Type B pancreatic cell (in vitro differentiated cells): Measurements from ENCODE around the gene SIX1. TPM values are rescaled to one million over a fixed set of nuclear protein-coding genes. Genes with fewer than 3 reads are reported as not detected.

Source experiments
- DNase-seq: peaks from one replicate; pipeline ENCODE4 v3.0.0; 2021; ENCODE audit warnings: mixed read lengths; ENCODE audit not compliant: unreplicated experiment; ENCODE audit errors: extremely low spot score
- H3K27ac Mint-ChIP-seq: 2 replicates; pipeline ENCODE4 v1.8.0; 2021; ENCODE audit warnings: mild to moderate bottlenecking, mixed read lengths
- H3K27me3 Mint-ChIP-seq: 2 replicates; pipeline ENCODE4 v1.8.0; 2021; ENCODE audit warnings: mixed read lengths
- H3K36me3 Mint-ChIP-seq: 2 replicates; pipeline ENCODE4 v1.8.0; 2021; ENCODE audit warnings: mixed read lengths
- H3K4me1 Mint-ChIP-seq: one replicate; pipeline ENCODE4 v1.8.0; 2021; ENCODE audit warnings: mixed read lengths; ENCODE audit not compliant: unreplicated experiment
- H3K4me3 Mint-ChIP-seq: 2 replicates; pipeline ENCODE4 v1.8.0; 2021; ENCODE audit warnings: mild to moderate bottlenecking, mixed read lengths
- H3K9me3 Mint-ChIP-seq: 2 replicates; pipeline ENCODE4 v1.8.0; 2021; ENCODE audit warnings: mixed read lengths
- CTCF ChIP-seq: fragments of 200-600 bp; sonication (generic); conservative IDR thresholded peaks from 2 replicates; pipeline ENCODE4 v1.5.0; 2021; ENCODE audit warnings: antibody characterized with exemption, mild to moderate bottlenecking
- total RNA-seq: library from RNA; stranded (reverse); gene quantifications from 2 replicates; pipeline ENCODE4 v1.2.1, GENCODE V29; 2021; ENCODE audit warnings: low replicate concordance

The SIX1 gene
- total RNA-seq, 1 donor from 2014 or later = 32.6 TPM

DNA sequence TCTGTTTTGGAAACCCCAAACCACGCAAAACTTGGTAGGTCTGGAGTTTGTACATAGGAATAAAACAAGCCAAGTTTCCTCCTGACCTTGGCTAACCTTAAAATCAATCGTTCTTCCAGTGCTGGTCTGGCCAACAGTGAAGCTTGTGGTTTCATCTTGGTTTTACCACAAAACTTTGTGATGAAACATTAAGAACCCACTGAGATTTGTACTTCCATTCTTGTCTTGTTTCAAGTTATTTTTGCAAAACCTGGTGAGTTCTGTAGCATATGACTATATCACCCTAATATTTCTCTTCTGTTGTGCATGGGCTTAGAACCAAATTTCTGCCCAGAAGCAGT lies 26.4 kb downstream of the SIX1 start:
- no peak for DNase-seq
- H3K27me3 Mint-ChIP-seq = peaks cover 10% of the 10 kb centered on the region
- no peak overlapping the region for H3K4me3 Mint-ChIP-seq
- H3K9me3 Mint-ChIP-seq = no peaks in the 10 kb centered on the region
- peaks cover 4% of the 10 kb centered on the region for H3K36me3 Mint-ChIP-seq
- TF ChIP-seq CTCF = no peak
- H3K4me1 Mint-ChIP-seq = peaks cover 24% of the 10 kb centered on the region
- no peak overlapping the region for H3K27ac Mint-ChIP-seq

- TF ChIP-seq CTCF = no peak
- Mint-ChIP-seq H3K4me1 (peaks cover 26% of the 10 kb centered on the region), H3K36me3 (peaks cover 4% of the 10 kb centered on the region), H3K27ac (no peak overlapping the region), H3K4me3 (no peak overlapping the region), H3K27me3 (peaks cover 10% of the 10 kb centered on the region), H3K9me3 (no peaks in the 10 kb centered on the region)
- no peak for DNase-seq
These were observed 26.9 kb downstream of the SIX1 start for GRCh38 chr14:60622210-60622916.

DNA sequence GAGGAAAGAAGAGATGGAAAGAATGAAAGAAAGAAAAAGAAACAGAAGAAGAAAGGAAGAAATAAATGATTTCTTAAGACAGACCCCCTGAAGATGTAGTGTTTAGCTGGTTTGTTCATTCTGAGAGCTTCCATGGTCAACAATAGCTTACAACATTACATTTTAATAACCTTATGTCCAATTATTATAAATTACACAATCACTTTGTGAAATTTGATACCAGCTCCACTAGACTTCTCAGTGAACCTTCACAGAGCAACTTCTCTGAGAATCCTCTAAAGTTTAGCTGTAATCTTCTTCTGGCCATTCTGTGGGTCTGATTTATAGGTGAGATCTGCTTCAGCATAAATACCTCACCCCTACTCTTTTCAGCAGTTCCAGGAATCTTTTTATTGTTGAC lies 27.9 kb downstream of the SIX1 start:
- peaks cover 10% of the 10 kb centered on the region for H3K27me3 Mint-ChIP-seq
- no peak for DNase-seq
- TF ChIP-seq CTCF = no peak
- H3K36me3 Mint-ChIP-seq = peaks cover 4% of the 10 kb centered on the region
- H3K4me1 Mint-ChIP-seq = peaks cover 34% of the 10 kb centered on the region
- H3K27ac Mint-ChIP-seq = no peak overlapping the region
- H3K4me3 Mint-ChIP-seq = no peak overlapping the region
- no peaks in the 10 kb centered on the region for H3K9me3 Mint-ChIP-seq

DNA sequence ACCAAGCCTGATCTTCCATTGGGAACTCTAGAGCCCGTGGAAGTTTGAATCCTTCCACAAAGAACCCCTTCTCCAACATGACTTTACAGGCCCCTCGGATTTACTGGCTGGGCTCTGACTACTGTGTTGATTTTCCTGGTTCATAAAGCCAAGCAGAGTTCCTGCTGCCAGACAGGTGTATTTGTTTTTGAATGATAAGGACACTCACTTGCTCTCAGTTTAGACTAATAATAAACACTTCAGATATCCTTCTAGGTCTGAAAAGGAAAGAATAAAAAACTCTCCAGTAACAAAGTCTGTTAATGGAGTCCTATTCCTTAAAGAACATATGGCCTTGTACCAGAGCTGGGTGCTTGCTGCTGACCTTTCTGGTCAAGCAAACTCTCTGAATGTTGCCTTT lies 31.0 kb downstream of the SIX1 start:
- Mint-ChIP-seq H3K4me3 (no peak overlapping the region), H3K27me3 (peaks cover 3% of the 10 kb centered on the region), H3K36me3 (peaks cover 4% of the 10 kb centered on the region), H3K9me3 (no peaks in the 10 kb centered on the region), H3K27ac (no peak overlapping the region), H3K4me1 (peaks cover 30% of the 10 kb centered on the region)
- no peak for DNase-seq
- no peak for TF ChIP-seq CTCF

DNA sequence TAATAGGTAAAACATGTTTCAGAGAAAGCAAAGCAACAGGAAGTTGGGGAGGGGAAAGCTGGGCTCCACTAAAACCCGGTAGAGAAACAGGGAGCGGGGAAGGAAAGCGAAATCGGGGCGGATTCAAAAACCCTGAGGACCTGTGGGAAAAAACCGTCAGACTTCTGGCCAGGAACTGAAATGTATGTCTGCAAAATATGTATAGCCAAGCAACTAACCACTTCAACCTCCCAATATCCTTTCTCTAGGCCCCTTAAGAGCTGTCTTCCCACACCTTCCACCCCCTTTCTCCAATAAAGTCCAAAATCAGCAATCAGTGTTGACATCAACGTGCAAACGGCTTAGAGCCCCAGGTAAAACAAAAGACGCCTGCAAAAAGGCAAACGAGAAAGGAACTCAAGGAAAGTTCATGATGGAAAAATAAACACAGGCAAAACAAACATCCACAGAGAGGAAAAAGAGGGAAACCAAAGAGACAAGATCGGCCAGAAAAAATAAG lies 32.8 kb downstream of the SIX1 start:
- TF ChIP-seq CTCF = no peak
- Mint-ChIP-seq H3K36me3 (no peaks in the 10 kb centered on the region), H3K27ac (no peak overlapping the region), H3K27me3 (no peaks in the 10 kb centered on the region), H3K4me3 (peak overlapping the region; percentile 11), H3K9me3 (no peaks in the 10 kb centered on the region), H3K4me1 (peaks cover 21% of the 10 kb centered on the region)
- DNase-seq = no peak
